ENCODE data around the gene UQCRC2. TPM values are rescaled to one million over a fixed set of nuclear protein-coding genes. Genes with fewer than 3 reads are reported as not detected.

The UQCRC2 gene
- polyA plus RNA-seq, 1 of the 3 experiments (the other 2 are of a cell fraction): 155 TPM

DNA sequence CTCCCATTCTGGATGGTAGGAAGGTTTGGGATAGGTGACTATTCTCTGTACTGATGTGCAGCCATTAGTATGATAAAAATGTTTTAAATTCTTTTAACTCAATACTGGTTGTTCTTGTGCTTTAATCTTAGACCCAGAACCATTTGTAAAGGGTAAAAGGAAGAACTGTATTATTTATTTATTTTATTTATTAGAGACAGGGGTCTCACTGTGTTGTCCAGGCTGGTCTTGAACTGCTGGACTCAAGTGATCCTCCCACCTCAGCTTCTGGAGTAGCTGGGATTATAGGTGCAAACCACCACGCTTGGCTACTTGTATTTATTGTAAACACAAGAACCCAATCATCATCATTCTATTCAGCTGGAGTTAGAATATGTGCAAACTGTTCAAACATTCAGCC lies 52.6 kb downstream of the UQCRC2 start:
- ChIA-PET POLR2A (no interaction called here), CTCF (interaction anchor here (1.9 to 8.3 kb wide), 4 partner anchors 72 to 183 kb away, joined by 10 to 95 read pairs (median 55); no protein-coding TSS in a partner anchor)
- Histone ChIP-seq H3K79me2 (ENCODE audit: insufficient read depth) (peaks cover 25% of the 10 kb centered on the region), H3K9ac (no peak overlapping the region), H3K9me2 (no peaks in the 10 kb centered on the region), H3K4me3 (ENCODE audit: low read depth in 2 of 2, low read length in 1 of 2) (no peak overlapping the region), H3K9me3 (no peaks in the 10 kb centered on the region), H3K4me1 (ENCODE audit: control insufficient read depth in 1 of 2, insufficient read depth in 2 of 2, low read depth in 1 of 2, low read length in 1 of 2) (peaks cover 0 to 16% of the 10 kb centered on the region in 2 experiments; a peak in 1 of 4 replicates), H2AFZ (ENCODE audit: low read depth) (no peak overlapping the region), H3K27ac (ENCODE audit: low read depth in 2 of 2, low read length in 1 of 2) (no peak overlapping the region), H3F3A (replicated peaks; ENCODE audit: insufficient read depth) (no peaks in the 10 kb centered on the region), H3K36me3 (replicated peaks in 1 of 2; ENCODE audit: control insufficient read depth in 1 of 2, insufficient read depth in 2 of 2, low read length in 1 of 2) (no peaks in the 10 kb centered on the region), H4K20me1 (ENCODE audit: insufficient read depth) (0 out of 2 replicates have a peak, but pooled peaks cover 6% of the 10 kb centered on the region), H3K4me2 (no peak overlapping the region), H3K27me3 (ENCODE audit: insufficient read depth) (no peaks in the 10 kb centered on the region)
- TF ChIP-seq FOSL2 (IDR thresholded peaks at IDR 0.05; ENCODE audit: borderline replicate concordance, low read depth) (no peak), GABPA (IDR thresholded peaks at IDR 0.05; ENCODE audit: low read depth) (no peak), RXRA (IDR thresholded peaks at IDR 0.05; ENCODE audit: borderline replicate concordance, low read depth) (no peak), TCF12 (IDR thresholded peaks at IDR 0.05) (no peak), YY1 (IDR thresholded peaks at IDR 0.05; ENCODE audit: low read depth) (no peak), TAF1 (IDR thresholded peaks at IDR 0.05; ENCODE audit: borderline replicate concordance, low read depth, low read length) (no peak), RAD21 (IDR thresholded peaks at IDR 0.05; ENCODE audit: low read length) (no peak)
- TF ChIP-seq, protein P1, sequence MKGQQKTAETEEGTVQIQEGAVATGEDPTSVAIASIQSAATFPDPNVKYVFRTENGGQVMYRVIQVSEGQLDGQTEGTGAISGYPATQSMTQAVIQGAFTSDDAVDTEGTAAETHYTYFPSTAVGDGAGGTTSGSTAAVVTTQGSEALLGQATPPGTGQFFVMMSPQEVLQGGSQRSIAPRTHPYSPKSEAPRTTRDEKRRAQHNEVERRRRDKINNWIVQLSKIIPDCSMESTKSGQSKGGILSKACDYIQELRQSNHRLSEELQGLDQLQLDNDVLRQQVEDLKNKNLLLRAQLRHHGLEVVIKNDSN (IDR thresholded peaks at IDR 0.05; ENCODE audit: borderline replicate concordance, low read depth): no peak
- TF ChIP-seq, protein P2, sequence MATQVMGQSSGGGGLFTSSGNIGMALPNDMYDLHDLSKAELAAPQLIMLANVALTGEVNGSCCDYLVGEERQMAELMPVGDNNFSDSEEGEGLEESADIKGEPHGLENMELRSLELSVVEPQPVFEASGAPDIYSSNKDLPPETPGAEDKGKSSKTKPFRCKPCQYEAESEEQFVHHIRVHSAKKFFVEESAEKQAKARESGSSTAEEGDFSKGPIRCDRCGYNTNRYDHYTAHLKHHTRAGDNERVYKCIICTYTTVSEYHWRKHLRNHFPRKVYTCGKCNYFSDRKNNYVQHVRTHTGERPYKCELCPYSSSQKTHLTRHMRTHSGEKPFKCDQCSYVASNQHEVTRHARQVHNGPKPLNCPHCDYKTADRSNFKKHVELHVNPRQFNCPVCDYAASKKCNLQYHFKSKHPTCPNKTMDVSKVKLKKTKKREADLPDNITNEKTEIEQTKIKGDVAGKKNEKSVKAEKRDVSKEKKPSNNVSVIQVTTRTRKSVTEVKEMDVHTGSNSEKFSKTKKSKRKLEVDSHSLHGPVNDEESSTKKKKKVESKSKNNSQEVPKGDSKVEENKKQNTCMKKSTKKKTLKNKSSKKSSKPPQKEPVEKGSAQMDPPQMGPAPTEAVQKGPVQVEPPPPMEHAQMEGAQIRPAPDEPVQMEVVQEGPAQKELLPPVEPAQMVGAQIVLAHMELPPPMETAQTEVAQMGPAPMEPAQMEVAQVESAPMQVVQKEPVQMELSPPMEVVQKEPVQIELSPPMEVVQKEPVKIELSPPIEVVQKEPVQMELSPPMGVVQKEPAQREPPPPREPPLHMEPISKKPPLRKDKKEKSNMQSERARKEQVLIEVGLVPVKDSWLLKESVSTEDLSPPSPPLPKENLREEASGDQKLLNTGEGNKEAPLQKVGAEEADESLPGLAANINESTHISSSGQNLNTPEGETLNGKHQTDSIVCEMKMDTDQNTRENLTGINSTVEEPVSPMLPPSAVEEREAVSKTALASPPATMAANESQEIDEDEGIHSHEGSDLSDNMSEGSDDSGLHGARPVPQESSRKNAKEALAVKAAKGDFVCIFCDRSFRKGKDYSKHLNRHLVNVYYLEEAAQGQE (IDR thresholded peaks at IDR 0.05; ENCODE audit: low read depth, low read length): no peak
- no peak for DNase-seq
- WGBS (ENCODE audit: low lambda C conversion rate): 72% methylated on average over 1 of the region's 1 CpG

DNA sequence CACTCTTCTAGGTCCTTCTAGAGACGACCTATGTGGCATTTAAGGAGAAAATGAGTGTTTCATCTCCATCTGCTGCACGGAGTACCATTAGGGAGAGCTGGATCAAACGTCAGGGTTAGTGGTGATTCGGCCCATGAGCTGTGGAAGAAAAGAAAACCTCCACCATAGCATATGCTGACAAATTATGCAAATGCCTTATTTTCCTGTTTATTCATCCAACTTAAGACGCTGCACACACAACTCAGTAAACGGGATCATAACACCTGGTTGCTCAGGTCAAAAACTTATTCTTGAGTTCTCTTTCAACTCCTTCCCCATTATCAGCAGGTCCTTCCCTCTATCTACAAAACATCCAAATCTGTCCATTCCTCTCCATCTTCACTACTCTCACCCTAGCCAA lies 53.5 kb downstream of the UQCRC2 start:
- H3K9ac ChIP-seq: no peak overlapping the region
- no peaks in the 10 kb centered on the region for H3K36me3 ChIP-seq (replicated peaks in 1 of 2; ENCODE audit: control insufficient read depth in 1 of 2, insufficient read depth in 2 of 2, low read length in 1 of 2)
- POLR2A ChIA-PET: no interaction called here
- H3K9me3 ChIP-seq: no peaks in the 10 kb centered on the region
- H3K27me3 ChIP-seq (ENCODE audit: insufficient read depth): no peaks in the 10 kb centered on the region
- 79% methylated on average over 6 of the region's 6 CpGs for WGBS (ENCODE audit: low lambda C conversion rate)
- H3K79me2 ChIP-seq (ENCODE audit: insufficient read depth): peaks cover 34% of the 10 kb centered on the region
- no peak for TF ChIP-seq RCOR1 (IDR thresholded peaks at IDR 0.05; ENCODE audit: low read length)
- no peak for TF ChIP-seq FOSL2 (IDR thresholded peaks at IDR 0.05; ENCODE audit: borderline replicate concordance, low read depth)
- TF ChIP-seq SMC3 (IDR thresholded peaks at IDR 0.05; ENCODE audit: low read depth, low read length): no peak
- TF ChIP-seq POLR2AphosphoS5 (IDR thresholded peaks at IDR 0.05; ENCODE audit: low read depth, low read length): no peak
- TF ChIP-seq, protein P1 (IDR thresholded peaks at IDR 0.05; ENCODE audit: borderline replicate concordance, low read depth): no peak
- TF ChIP-seq NRF1 (IDR thresholded peaks at IDR 0.05; ENCODE audit: low read depth, low read length): no peak
- H3F3A ChIP-seq (replicated peaks; ENCODE audit: insufficient read depth): peaks cover 3% of the 10 kb centered on the region
- CTCF ChIA-PET: interaction anchor here (0.6 to 6.8 kb wide), 8 partner anchors 10 to 185 kb away, joined by 3 to 95 read pairs (median 8); no protein-coding TSS in a partner anchor
- H3K4me3 ChIP-seq (ENCODE audit: low read depth in 2 of 2, low read length in 1 of 2): peak overlapping the region in 1 of 2 experiments; percentile 96; a peak in 1 of 4 replicates
- H3K27ac ChIP-seq (ENCODE audit: low read depth in 2 of 2, low read length in 1 of 2): peak overlapping the region in 1 of 2 experiments; percentile 90; a peak in 1 of 4 replicates
- H3K4me2 ChIP-seq: peak overlapping the region; percentile 91
- no peak for DNase-seq
- peaks cover 0 to 13% of the 10 kb centered on the region in 2 experiments; a peak in 1 of 4 replicates for H3K4me1 ChIP-seq (ENCODE audit: control insufficient read depth in 1 of 2, insufficient read depth in 2 of 2, low read depth in 1 of 2, low read length in 1 of 2)
- H4K20me1 ChIP-seq (ENCODE audit: insufficient read depth): peaks cover 15% of the 10 kb centered on the region; the same call in 1 of the 2 replicates
- H2AFZ ChIP-seq (ENCODE audit: low read depth): peak overlapping the region; percentile 97; the same call in 1 of the 2 replicates
- H3K9me2 ChIP-seq: no peaks in the 10 kb centered on the region
